ENCODE measurements around the gene ATP2B2.

- no peak for TF ChIP-seq CTCF (IDR thresholded peaks at IDR 0.05; ENCODE audit: poor library complexity)
- no peak for TF ChIP-seq EZH2phosphoT487 (IDR thresholded peaks at IDR 0.05; ENCODE audit: low read depth, severe bottlenecking, unreplicated experiment)
These were observed 172.1 kb downstream of the ATP2B2 start for GRCh38 chr3:10333349-10333650.
